OCI-LY1 (cell line): ENCODE data around the gene IFNAR2.

Source experiments
- H2AFZ ChIP-seq: fragments of 200-600 bp; sonication (generic), shearing (Covaris generic); 2 replicates; pipeline ENCODE4 v1.6.0; 2014; ENCODE audit warnings: antibody characterized with exemption, mild to moderate bottlenecking, low read length
- H3F3A ChIP-seq: fragments of 200-600 bp; sonication (generic), shearing (Covaris generic); 2 replicates; pipeline ENCODE4 v1.6.0; 2014; ENCODE audit warnings: mild to moderate bottlenecking, antibody characterized with exemption, low read length, moderate library complexity; ENCODE audit not compliant: insufficient read depth
- H3K27ac ChIP-seq: fragments of 200-600 bp; sonication (generic); 2 replicates; pipeline ENCODE4 v1.5.1; 2014; ENCODE audit warnings: low read length, mixed run types, mild to moderate bottlenecking, low read depth; ENCODE audit not compliant: poor library complexity, severe bottlenecking
- H3K27me3 ChIP-seq: fragments of 200-600 bp; sonication (generic); 2 replicates; pipeline ENCODE4 v1.6.0; 2014; ENCODE audit warnings: antibody characterized with exemption, mild to moderate bottlenecking, low read length, moderate library complexity; ENCODE audit not compliant: insufficient read depth
- H3K36me3 ChIP-seq: fragments of 200-600 bp; sonication (generic); 2 replicates; pipeline ENCODE4 v1.6.1; 2014; ENCODE audit warnings: mild to moderate bottlenecking, antibody characterized with exemption, low read length, moderate library complexity, mixed read lengths; ENCODE audit not compliant: insufficient read depth
- H3K4me1 ChIP-seq: fragments of 200-600 bp; sonication (generic); 2 replicates; pipeline ENCODE4 v1.5.1; 2014; ENCODE audit warnings: mild to moderate bottlenecking, low read length, moderate library complexity; ENCODE audit not compliant: insufficient read depth, severe bottlenecking
- H3K4me2 ChIP-seq: fragments of 200-600 bp; sonication (generic), shearing (Covaris generic); 2 replicates; pipeline ENCODE4 v1.6.1; 2014; ENCODE audit warnings: low read length
- H3K4me3 ChIP-seq: fragments of 200-600 bp; sonication (generic); 2 replicates; pipeline ENCODE4 v1.5.1; 2014; ENCODE audit warnings: low read length, low read depth, mild to moderate bottlenecking, mixed read lengths; ENCODE audit not compliant: poor library complexity, severe bottlenecking
- H3K79me2 ChIP-seq: fragments of 200-600 bp; shearing (Covaris generic); 2 replicates; pipeline ENCODE4 v1.6.1; 2016; ENCODE audit warnings: mixed run types, low read length, mixed read lengths; ENCODE audit not compliant: insufficient read depth
- H3K9ac ChIP-seq: fragments of 200-600 bp; sonication (generic), shearing (Covaris generic); 2 replicates; pipeline ENCODE4 v1.6.1; 2014; ENCODE audit warnings: mild to moderate bottlenecking, low read length, mixed read lengths
- H3K9me2 ChIP-seq: fragments of 200-600 bp; sonication (generic), shearing (Covaris generic); 2 replicates; pipeline ENCODE4 v1.6.1; 2014; ENCODE audit warnings: low read depth, mild to moderate bottlenecking, low read length, mixed read lengths
- H3K9me3 ChIP-seq: fragments of 200-600 bp; shearing (Covaris generic); 2 replicates; pipeline ENCODE4 v1.6.1; 2014; ENCODE audit warnings: low read length, mixed read lengths
- H4K20me1 ChIP-seq: fragments of 200-600 bp; sonication (generic), shearing (Covaris generic); 2 replicates; pipeline ENCODE4 v1.6.0; 2016; ENCODE audit warnings: mild to moderate bottlenecking, low read length; ENCODE audit not compliant: insufficient read depth
- EZH2 ChIP-seq: fragments of 200-600 bp; sonication (generic), shearing (Covaris generic); IDR thresholded peaks from 2 replicates; pipeline ENCODE4 v1.8.0; 2017; ENCODE audit warnings: borderline replicate concordance, mixed run types, mild to moderate bottlenecking, antibody characterized with exemption, low read length, moderate library complexity, mixed read lengths
- TF ChIP-seq, protein P1 (sequence below): fragments of 200-600 bp; sonication (generic), shearing (Covaris generic); IDR thresholded peaks from 2 replicates; pipeline ENCODE4 v1.5.1; 2017; ENCODE audit warnings: mild to moderate bottlenecking, antibody characterized with exemption, low read length, moderate library complexity, mixed read lengths

IFNAR2 gene

DNA sequence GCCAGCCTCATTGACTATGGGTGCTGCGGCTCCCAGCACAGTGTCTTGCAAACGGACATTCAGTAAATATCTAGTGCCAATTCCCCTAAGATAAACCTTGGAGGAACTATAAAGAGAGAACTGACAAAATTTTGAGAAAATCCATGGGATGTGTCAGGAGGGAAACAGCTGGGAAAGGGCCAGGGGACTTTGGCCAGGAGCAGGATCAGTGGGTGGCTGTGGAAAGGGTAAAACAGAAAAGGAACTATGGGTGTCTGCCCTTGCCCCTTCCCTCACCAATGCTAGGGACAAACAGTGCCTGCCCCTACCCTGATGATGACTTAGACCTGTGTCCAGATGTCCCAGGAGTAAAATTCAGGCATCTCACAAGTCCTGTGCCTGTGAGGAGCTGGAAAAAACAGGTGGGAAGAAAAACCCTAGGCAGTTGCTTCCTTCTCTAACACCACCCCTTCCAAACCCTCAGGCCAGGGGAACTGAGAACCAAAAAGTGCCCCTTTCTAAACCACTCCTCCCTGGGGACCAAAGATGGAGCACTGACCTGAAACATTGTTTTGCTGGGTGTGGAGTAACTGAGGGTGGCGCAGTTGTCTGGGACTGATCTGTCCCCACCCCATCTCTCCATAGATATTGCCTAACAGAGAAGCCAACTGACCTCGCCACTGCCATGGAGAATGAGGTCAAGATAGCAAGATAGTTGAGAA lies 22.1 kb upstream of the IFNAR2 start:
- Histone ChIP-seq H2AFZ (no peak overlapping the region), H3F3A (no peaks in the 10 kb centered on the region; the same call in 1 of the 2 replicates), H3K27me3 (no peaks in the 10 kb centered on the region), H3K27ac (peak overlapping the region; percentile 24), H3K9me2 (no peaks in the 10 kb centered on the region), H3K4me3 (no peak overlapping the region), H4K20me1 (no peaks in the 10 kb centered on the region), H3K79me2 (no peaks in the 10 kb centered on the region), H3K36me3 (no peaks in the 10 kb centered on the region), H3K4me2 (no peak overlapping the region), H3K9me3 (peaks cover 8% of the 10 kb centered on the region), H3K4me1 (peaks cover 61% of the 10 kb centered on the region), H3K9ac (no peak overlapping the region)
- no peak for TF ChIP-seq EZH2
- TF ChIP-seq, protein P1, sequence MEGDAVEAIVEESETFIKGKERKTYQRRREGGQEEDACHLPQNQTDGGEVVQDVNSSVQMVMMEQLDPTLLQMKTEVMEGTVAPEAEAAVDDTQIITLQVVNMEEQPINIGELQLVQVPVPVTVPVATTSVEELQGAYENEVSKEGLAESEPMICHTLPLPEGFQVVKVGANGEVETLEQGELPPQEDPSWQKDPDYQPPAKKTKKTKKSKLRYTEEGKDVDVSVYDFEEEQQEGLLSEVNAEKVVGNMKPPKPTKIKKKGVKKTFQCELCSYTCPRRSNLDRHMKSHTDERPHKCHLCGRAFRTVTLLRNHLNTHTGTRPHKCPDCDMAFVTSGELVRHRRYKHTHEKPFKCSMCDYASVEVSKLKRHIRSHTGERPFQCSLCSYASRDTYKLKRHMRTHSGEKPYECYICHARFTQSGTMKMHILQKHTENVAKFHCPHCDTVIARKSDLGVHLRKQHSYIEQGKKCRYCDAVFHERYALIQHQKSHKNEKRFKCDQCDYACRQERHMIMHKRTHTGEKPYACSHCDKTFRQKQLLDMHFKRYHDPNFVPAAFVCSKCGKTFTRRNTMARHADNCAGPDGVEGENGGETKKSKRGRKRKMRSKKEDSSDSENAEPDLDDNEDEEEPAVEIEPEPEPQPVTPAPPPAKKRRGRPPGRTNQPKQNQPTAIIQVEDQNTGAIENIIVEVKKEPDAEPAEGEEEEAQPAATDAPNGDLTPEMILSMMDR = peak; percentile 14; the same call in 1 of the 2 replicates

DNA sequence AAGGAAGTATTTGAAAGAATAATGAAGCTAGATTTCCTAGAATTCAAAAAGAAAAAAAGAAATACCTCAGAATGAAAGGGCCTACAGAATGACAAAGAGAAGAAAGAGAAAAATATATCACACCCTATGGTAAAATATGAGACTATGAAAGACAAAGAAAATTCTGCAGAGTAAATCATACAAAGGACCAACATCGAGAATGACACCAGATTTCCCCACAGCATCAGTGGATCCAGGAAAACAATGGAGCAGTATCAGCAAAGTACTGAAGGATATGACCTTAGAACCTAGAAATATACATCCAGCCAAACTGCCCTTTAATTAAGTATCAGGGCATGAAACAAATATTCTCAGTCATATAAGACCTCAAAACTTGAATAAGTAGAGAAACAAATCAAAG lies 21.2 kb upstream of the IFNAR2 start:
- H3K27me3 ChIP-seq = no peaks in the 10 kb centered on the region
- peaks cover 56% of the 10 kb centered on the region for H3K4me1 ChIP-seq
- H3K9me3 ChIP-seq = peaks cover 8% of the 10 kb centered on the region
- no peaks in the 10 kb centered on the region for H3K36me3 ChIP-seq
- H3K4me3 ChIP-seq = no peak overlapping the region
- no peak for TF ChIP-seq EZH2
- TF ChIP-seq, protein P1 = no peak
- H3K4me2 ChIP-seq = no peak overlapping the region
- H3F3A ChIP-seq = peaks cover 2% of the 10 kb centered on the region; the same call in 1 of the 2 replicates
- no peak overlapping the region for H2AFZ ChIP-seq
- no peaks in the 10 kb centered on the region for H4K20me1 ChIP-seq
- no peaks in the 10 kb centered on the region for H3K9me2 ChIP-seq
- H3K27ac ChIP-seq = peak overlapping the region; percentile 24
- no peak overlapping the region for H3K9ac ChIP-seq
- no peaks in the 10 kb centered on the region for H3K79me2 ChIP-seq

DNA sequence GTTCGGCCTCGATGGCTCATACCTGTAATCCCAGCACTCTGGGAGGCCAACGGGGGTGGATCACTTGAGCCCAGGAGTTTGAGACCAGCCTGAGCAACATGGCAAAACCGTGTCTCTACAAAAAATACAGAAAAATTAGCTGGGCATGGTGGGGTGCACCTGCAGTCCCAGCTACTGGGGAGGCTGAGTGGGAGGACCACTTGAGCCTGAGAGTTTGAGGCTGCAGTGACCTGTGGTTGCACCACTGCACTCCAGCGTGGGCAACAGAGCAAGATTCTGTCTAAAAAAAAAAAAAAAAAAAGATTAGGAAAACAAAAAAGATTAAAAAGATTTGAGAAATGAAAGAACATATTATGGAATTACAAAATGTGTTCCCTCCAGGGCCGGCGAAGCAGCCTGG lies 18.4 kb upstream of the IFNAR2 start:
- Histone ChIP-seq H3K4me3 (no peak overlapping the region), H4K20me1 (no peaks in the 10 kb centered on the region), H2AFZ (no peak overlapping the region; the same call in 1 of the 2 replicates), H3K9me2 (no peaks in the 10 kb centered on the region), H3F3A (peaks cover 2% of the 10 kb centered on the region; the same call in 1 of the 2 replicates), H3K9ac (peak overlapping the region; percentile 28; the same call in 1 of the 2 replicates), H3K79me2 (no peaks in the 10 kb centered on the region), H3K4me1 (peaks cover 49% of the 10 kb centered on the region), H3K27me3 (no peaks in the 10 kb centered on the region), H3K36me3 (no peaks in the 10 kb centered on the region), H3K9me3 (peaks cover 8% of the 10 kb centered on the region), H3K4me2 (peak overlapping the region; percentile 28; the same call in 1 of the 2 replicates), H3K27ac (peak overlapping the region; percentile 97)
- TF ChIP-seq EZH2 = no peak
- TF ChIP-seq, protein P1 = no peak
